Thyroid gland (tissue), 4 donors: ENCODE data around the gene PPAT. TPM values are rescaled to one million over a fixed set of nuclear protein-coding genes. Genes with fewer than 3 reads are reported as not detected.

Experiments
- DNase-seq, 2 donors: peaks; one replicate each; pipeline ENCODE4 v3.0.0-alpha.2; 2019
- H3K27ac ChIP-seq, 3 donors: fragments of 200-600 bp; sonication (generic); 1 replicate in 2 of 3; 2 replicates in 1 of 3; pipeline ENCODE4 v1.5.1; 2016 to 2019; ENCODE audit warnings: mild to moderate bottlenecking in 1 of 3, moderate library complexity in 1 of 3
- H3K27me3 ChIP-seq: fragments of 200-600 bp; sonication (generic); one replicate; pipeline ENCODE4 v1.5.1; 2019
- H3K36me3 ChIP-seq, 2 donors: fragments of 200-600 bp; sonication (generic); one replicate each; pipeline ENCODE4 v1.5.1; 2016 to 2019
- H3K4me1 ChIP-seq, 2 donors: fragments of 200-600 bp; sonication (generic); one replicate each; pipeline ENCODE4 v1.5.1; 2017 to 2019
- H3K4me3 ChIP-seq, 3 donors: fragments of 200-600 bp; sonication (generic); replicated peaks in 1 of 3; 1 replicate in 2 of 3; 2 replicates in 1 of 3; pipeline ENCODE4 v1.5.1; 2016; ENCODE audit warnings: mild to moderate bottlenecking in 1 of 3
- H3K9me3 ChIP-seq: fragments of 200-600 bp; sonication (generic); one replicate; pipeline ENCODE4 v1.5.1; 2017
- POLR2A ChIP-seq, 2 donors: fragments of 450-650 bp; IDR thresholded peaks; one replicate each; pipeline ENCODE4 v1.6.1; 2017; ENCODE audit warnings: antibody characterized with exemption in 2 of 2, mild to moderate bottlenecking in 2 of 2, moderate library complexity in 1 of 2
- WGBS, 2 donors: methylation state at CpG; one replicate each; pipeline ENCODE4 v1.1.5; 2017; 5-methylcytosine and 5-hydroxymethylcytosine counted together
- intact Hi-C: fragments of 100-400 bp; cut with DNase I; formaldehyde crosslinking; loops from one replicate; pipeline ENCODE4 v1.15.1; 2023
- total RNA-seq, 4 donors: library from RNA; depleted of rRNA; stranded (reverse); fragments of >200 nt; gene quantifications; one replicate each; pipeline ENCODE4 v1.2.3, GENCODE V29; 2016
- TF ChIP-seq, protein P1 (sequence below), 6 experiments: fragments of 200-600 bp in 3 of 6; fragments of 450-650 bp in 3 of 6; sonication (generic) in 3 of 6; IDR thresholded peaks; one replicate each; pipeline ENCODE4 v1.5.1; 2016 to 2019; ENCODE audit warnings: antibody characterized with exemption in 6 of 6, mild to moderate bottlenecking in 2 of 6, inconsistent platforms in 1 of 6, moderate library complexity in 1 of 6

PPAT gene
- total RNA-seq, 4 donors from 2014 or later: 3.1 to 6.1 (median 4.7) TPM

DNA sequence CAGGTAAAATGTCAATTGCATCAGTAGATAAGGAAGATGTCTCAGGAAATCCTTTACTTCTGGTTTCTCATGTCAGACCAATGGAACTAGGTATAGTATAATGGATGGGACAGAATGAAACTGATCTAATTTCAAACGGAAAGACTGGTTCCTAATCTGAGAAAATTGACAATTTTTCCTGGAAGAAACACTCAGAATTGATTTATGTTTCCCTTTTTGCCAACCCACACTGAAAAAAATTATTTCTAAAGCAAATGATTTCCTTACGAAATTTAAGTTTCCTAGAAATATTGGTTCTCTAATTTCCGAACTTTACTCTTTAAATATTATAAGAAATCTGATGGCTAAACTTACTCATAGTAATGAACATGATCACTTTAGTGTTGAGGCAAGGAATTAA is 19.1 kb downstream of the PPAT start:
- Histone ChIP-seq H3K36me3 (no peaks in the 10 kb centered on the region), H3K9me3 (no peaks in the 10 kb centered on the region), H3K27ac (no peak overlapping the region), H3K27me3 (no peaks in the 10 kb centered on the region), H3K4me3 (no peak overlapping the region), H3K4me1 (no peaks in the 10 kb centered on the region)
- DNase-seq: no peak
- intact Hi-C loops: no loop called here
- TF ChIP-seq, protein P1, sequence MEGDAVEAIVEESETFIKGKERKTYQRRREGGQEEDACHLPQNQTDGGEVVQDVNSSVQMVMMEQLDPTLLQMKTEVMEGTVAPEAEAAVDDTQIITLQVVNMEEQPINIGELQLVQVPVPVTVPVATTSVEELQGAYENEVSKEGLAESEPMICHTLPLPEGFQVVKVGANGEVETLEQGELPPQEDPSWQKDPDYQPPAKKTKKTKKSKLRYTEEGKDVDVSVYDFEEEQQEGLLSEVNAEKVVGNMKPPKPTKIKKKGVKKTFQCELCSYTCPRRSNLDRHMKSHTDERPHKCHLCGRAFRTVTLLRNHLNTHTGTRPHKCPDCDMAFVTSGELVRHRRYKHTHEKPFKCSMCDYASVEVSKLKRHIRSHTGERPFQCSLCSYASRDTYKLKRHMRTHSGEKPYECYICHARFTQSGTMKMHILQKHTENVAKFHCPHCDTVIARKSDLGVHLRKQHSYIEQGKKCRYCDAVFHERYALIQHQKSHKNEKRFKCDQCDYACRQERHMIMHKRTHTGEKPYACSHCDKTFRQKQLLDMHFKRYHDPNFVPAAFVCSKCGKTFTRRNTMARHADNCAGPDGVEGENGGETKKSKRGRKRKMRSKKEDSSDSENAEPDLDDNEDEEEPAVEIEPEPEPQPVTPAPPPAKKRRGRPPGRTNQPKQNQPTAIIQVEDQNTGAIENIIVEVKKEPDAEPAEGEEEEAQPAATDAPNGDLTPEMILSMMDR (IDR thresholded peaks at IDR 0.05): no peak
- no peak for TF ChIP-seq POLR2A (IDR thresholded peaks at IDR 0.05)
- 81 to 87% methylated on average over 3 of the region's 3 CpGs for WGBS, 2 donors

DNA sequence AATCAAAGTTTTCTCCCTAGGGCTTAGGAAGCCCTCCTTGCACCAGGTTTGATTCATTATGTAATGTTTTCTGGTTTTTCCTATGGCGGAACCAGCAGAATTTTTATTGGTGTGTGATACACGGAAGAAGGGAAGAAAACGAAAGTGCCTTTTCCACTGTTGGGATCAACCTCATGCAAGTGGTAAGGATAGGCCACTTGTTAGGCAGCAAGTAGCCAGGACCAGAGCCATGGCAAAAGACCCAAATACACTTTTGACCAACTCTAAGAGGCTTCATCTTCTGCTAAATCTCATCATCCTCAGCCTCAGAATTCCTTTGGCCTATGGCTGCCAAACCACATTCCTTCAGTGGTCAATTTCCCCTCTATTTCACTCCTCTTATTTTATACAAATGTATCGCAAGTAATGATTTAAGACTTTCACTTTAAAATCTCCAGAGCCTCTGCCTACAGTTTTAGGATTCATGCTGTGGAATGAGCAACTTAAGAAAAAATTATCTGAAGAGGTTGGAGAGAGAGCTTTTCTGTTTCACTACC is 21.2 kb downstream of the PPAT start:
- no peak overlapping the region for H3K27ac ChIP-seq
- intact Hi-C loops: no loop called here
- H3K27me3 ChIP-seq: no peaks in the 10 kb centered on the region
- H3K4me3 ChIP-seq: no peak overlapping the region
- H3K36me3 ChIP-seq: no peaks in the 10 kb centered on the region
- WGBS, 2 donors: 85 to 93% methylated on average over 4 of the region's 4 CpGs
- H3K4me1 ChIP-seq: peaks cover 0 to 12% of the 10 kb centered on the region in 2 donors
- no peak for DNase-seq
- TF ChIP-seq, protein P1 (IDR thresholded peaks at IDR 0.05): no peak
- TF ChIP-seq POLR2A (IDR thresholded peaks at IDR 0.05): no peak
- no peaks in the 10 kb centered on the region for H3K9me3 ChIP-seq

DNA sequence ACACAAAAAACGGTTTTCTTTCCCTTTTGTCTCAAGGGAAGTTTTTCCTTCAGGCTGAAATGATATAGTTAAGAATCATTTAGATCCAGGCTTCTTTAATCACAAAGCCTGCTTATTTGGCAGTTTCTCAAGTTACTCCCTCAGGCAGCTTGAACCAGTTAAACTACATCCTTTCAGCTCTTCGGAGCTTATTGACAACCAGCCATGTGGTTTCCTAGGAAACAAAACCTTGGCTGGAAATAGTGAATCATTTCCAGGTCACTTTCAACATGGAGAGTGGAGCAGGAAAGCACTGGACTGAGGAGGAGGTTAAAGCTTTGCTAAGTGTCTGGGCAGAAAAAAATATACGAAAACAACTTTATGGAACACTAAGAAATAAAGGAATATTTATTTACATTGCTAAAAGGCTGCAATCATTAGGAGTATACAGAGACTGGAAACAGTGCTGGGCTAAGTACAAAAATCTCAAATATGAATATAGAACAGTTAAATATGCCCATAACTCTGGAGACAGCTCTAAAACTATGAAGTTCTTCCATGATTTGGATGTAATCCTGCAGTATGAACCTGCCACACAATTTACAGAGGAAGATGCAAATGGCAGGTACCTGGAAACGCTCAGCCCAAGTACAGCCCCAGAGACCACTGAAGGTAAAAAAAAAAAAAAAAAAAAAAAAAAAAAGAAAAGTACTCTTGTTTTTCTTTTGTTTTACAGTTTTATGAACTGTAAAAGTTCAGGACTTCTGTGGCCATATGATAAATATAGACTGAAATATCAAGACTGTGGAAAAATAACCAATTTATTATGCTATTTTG is 25.0 kb downstream of the PPAT start:
- DNase-seq: peak; percentile 55 to 56
- TF ChIP-seq POLR2A (IDR thresholded peaks at IDR 0.05): peak in 1 of 2 donors; percentile 29
- TF ChIP-seq, protein P1 (IDR thresholded peaks at IDR 0.05): no peak
- Histone ChIP-seq H3K4me1 (peaks cover 0 to 12% of the 10 kb centered on the region in 2 donors), H3K4me3 (peak overlapping the region in 1 of 3 donors; percentile 8), H3K36me3 (no peaks in the 10 kb centered on the region), H3K27me3 (no peaks in the 10 kb centered on the region), H3K27ac (peak overlapping the region in 2 of 3 donors; percentile 6 to 30), H3K9me3 (no peaks in the 10 kb centered on the region)
- 14 to 16% methylated on average over 4 of the region's 4 CpGs for WGBS, 2 donors
- intact Hi-C loops: no loop called here

DNA sequence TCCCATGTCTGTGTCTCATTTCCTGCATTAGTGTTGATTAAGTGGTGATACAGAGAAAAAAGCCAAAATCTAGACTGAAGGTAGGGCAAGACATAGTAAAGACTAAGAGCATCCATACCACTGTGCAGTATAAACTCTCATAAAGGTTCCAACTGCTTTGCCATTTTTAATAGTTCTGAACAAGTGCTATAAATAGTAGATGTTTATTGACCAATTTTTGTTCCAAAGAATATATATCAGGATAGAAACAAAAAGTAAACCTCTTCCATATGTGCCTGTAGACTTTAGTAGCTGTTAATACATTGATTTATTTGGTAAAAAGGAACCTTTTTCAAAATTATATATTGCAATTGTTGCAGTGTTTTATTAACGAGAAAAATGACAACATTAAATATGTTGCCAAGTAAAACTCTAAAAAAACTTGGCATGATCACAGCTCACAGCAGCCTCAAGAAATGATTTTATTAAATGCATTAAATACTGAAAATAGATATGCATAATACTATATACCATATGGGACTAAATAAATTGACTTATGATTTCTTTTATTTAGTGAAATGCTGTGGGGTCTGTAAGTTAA is 25.8 kb downstream of the PPAT start:
- TF ChIP-seq POLR2A (IDR thresholded peaks at IDR 0.05): no peak
- TF ChIP-seq, protein P1 (IDR thresholded peaks at IDR 0.05): no peak
- peaks cover 0 to 12% of the 10 kb centered on the region in 2 donors for H3K4me1 ChIP-seq
- H3K27me3 ChIP-seq: no peaks in the 10 kb centered on the region
- intact Hi-C loops: no loop called here
- H3K27ac ChIP-seq: peak overlapping the region in 2 of 3 donors; percentile 6 to 8
- no peak overlapping the region for H3K4me3 ChIP-seq
- no peaks in the 10 kb centered on the region for H3K36me3 ChIP-seq
- no peak for DNase-seq
- 35 to 46% methylated on average over 1 of the region's 1 CpG for WGBS, 2 donors
- no peaks in the 10 kb centered on the region for H3K9me3 ChIP-seq

DNA sequence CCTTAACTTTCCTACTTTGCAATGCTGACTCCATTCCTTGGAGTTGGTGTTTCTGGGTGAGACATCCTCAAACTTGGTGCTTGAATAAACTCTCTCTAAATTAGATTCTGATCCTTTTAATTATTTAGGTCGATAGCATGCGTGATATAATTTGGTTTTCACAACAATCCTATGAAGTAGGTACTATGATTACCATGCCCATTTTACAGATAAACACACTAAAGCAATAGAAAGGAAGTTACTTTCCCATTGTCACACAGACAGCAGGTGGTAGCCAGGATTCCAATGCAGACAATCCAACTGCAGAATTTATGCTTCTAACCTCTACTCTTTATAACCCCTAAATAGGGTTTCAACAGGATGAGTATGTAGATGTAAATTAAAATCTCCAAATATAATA is 26.4 kb downstream of the PPAT start:
- H3K4me3 ChIP-seq: no peak overlapping the region
- 94 to 97% methylated on average over 2 of the region's 2 CpGs for WGBS, 2 donors
- no peaks in the 10 kb centered on the region for H3K27me3 ChIP-seq
- H3K9me3 ChIP-seq: no peaks in the 10 kb centered on the region
- TF ChIP-seq, protein P1 (IDR thresholded peaks at IDR 0.05): no peak
- no peak for TF ChIP-seq POLR2A (IDR thresholded peaks at IDR 0.05)
- H3K27ac ChIP-seq: no peak overlapping the region
- H3K4me1 ChIP-seq: peaks cover 0 to 12% of the 10 kb centered on the region in 2 donors
- intact Hi-C loops: no loop called here
- DNase-seq: no peak
- H3K36me3 ChIP-seq: no peaks in the 10 kb centered on the region
